ENCODE data around the gene MEGF9.
"Not testable (repeated sequence)": the region's sequence is repeated elsewhere in the genome, so short reads cannot be mapped to it uniquely, and the experiment has no call there.

The MEGF9 gene

GRCh38 chr9:120556775-120557174, 157.5 kb downstream of the MEGF9 start:
- no peak for DNase-seq
- H3K4me1 ChIP-seq: no peaks in the 10 kb centered on the region
- H3K9me3 ChIP-seq: no peaks in the 10 kb centered on the region
- intact Hi-C loops (cut with DNase I; ENCODE audit: low total_unique reads): no loop called here
- H3K36me3 ChIP-seq: peaks cover 0 to 30% (median under 1%) of the 10 kb centered on the region in 3 donors
- H3K27me3 ChIP-seq: no peaks in the 10 kb centered on the region
- H3K4me3 ChIP-seq: no peak overlapping the region
- H3K27ac ChIP-seq: no peak overlapping the region
- TF ChIP-seq, protein P1, sequence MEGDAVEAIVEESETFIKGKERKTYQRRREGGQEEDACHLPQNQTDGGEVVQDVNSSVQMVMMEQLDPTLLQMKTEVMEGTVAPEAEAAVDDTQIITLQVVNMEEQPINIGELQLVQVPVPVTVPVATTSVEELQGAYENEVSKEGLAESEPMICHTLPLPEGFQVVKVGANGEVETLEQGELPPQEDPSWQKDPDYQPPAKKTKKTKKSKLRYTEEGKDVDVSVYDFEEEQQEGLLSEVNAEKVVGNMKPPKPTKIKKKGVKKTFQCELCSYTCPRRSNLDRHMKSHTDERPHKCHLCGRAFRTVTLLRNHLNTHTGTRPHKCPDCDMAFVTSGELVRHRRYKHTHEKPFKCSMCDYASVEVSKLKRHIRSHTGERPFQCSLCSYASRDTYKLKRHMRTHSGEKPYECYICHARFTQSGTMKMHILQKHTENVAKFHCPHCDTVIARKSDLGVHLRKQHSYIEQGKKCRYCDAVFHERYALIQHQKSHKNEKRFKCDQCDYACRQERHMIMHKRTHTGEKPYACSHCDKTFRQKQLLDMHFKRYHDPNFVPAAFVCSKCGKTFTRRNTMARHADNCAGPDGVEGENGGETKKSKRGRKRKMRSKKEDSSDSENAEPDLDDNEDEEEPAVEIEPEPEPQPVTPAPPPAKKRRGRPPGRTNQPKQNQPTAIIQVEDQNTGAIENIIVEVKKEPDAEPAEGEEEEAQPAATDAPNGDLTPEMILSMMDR (IDR thresholded peaks at IDR 0.05): no peak

GRCh38 chr9:120555839-120556238, 158.4 kb downstream of the MEGF9 start:
- intact Hi-C loops (cut with DNase I; ENCODE audit: low total_unique reads): no loop called here
- peaks cover 0 to 24% (median 0%) of the 10 kb centered on the region in 3 donors for H3K36me3 ChIP-seq
- TF ChIP-seq, protein P1 (IDR thresholded peaks at IDR 0.05): no peak
- no peak overlapping the region for H3K4me3 ChIP-seq
- H3K9me3 ChIP-seq: no peaks in the 10 kb centered on the region
- H3K27me3 ChIP-seq: no peaks in the 10 kb centered on the region
- H3K4me1 ChIP-seq: no peaks in the 10 kb centered on the region
- DNase-seq: no peak
- no peak overlapping the region for H3K27ac ChIP-seq

- intact Hi-C loops (cut with DNase I; ENCODE audit: low total_unique reads); H3K9me3 ChIP-seq; H3K27ac ChIP-seq; DNase-seq; H3K4me3 ChIP-seq; H3K27me3 ChIP-seq; H3K4me1 ChIP-seq: not testable (repeated sequence)
- peaks cover 18 to 48% (median 18%) of the 10 kb centered on the region in 3 donors for H3K36me3 ChIP-seq
These were observed 162.0 kb downstream of the MEGF9 start for GRCh38 chr9:120552210-120552704.

Measured in tibial artery (tissue), 4 donors.